HepG2 (cell line): ENCODE measurements around the gene WDR62. TPM values are rescaled to one million over a fixed set of nuclear protein-coding genes. Genes with fewer than 3 reads are reported as not detected.

Experiments used
- ATAC-seq: fragments of 200-7000 bp; cut with Tn5 transposase; 3 replicates; pipeline ENCODE4 v1.9.1; 2020; ENCODE audit warnings: mild to moderate bottlenecking, moderate library complexity
- BruUV-seq: library from RNA; stranded (reverse); fragments of 400-500 nt; replicated peaks from 2 replicates; lab custom pipeline; 2021; lab: Mats Ljungman, UMichigan
- CTCF ChIA-PET: fragments of 300-600 bp; formaldehyde crosslinking; extraction: SDS; loops from one replicate; lab custom pipeline; 2021; ENCODE audit warnings: low total read pairs, inconsistent platforms, low intra/inter-chr PET ratio; lab: Yijun Ruan, JAX
- POLR2A ChIA-PET: fragments of 350-600 bp; sonication (Branson Sonifier 250); formaldehyde crosslinking; loops from one replicate; lab custom pipeline; 2020; ENCODE audit warnings: antibody characterized with exemption, inconsistent platforms; lab: Yijun Ruan, JAX
- DNase-seq: peaks from one replicate; pipeline ENCODE4 v3.0.0-alpha.2; 2015; ENCODE audit warnings: low spot score
- FAIRE-seq: peaks from 3 replicates; lab custom pipeline; 2011; peaks lifted over from hg19 to GRCh38; lab: Jason Lieb, UNC
- H2AFZ ChIP-seq: one replicate; pipeline ENCODE4 v1.6.1; 2011; ENCODE audit warnings: low read length, inconsistent platforms
- H3K27ac ChIP-seq: fragments of 300-600 bp; 3 replicates; pipeline ENCODE4 v1.8.0; 2011; ENCODE audit warnings: mixed run types, mild to moderate bottlenecking, mixed read lengths, low read length, inconsistent platforms; ENCODE audit not compliant: insufficient read depth; ENCODE audit errors: extremely low read length
- H3K27me3 ChIP-seq, 2 experiments: fragments of 200-600 bp in 1 of 2; 2 replicates in 1 of 2; 3 replicates in 1 of 2; pipeline versions ENCODE4 v1.6.0 to v1.8.0; 2011; ENCODE audit warnings: low read length in 2 of 2, mild to moderate bottlenecking in 2 of 2, moderate library complexity in 2 of 2, inconsistent platforms in 1 of 2; ENCODE audit not compliant: insufficient read depth in 2 of 2, control insufficient read depth in 1 of 2
- H3K36me3 ChIP-seq, 2 experiments: fragments of 200-600 bp in 1 of 2; replicated peaks in 1 of 2; 2 replicates in 1 of 2; 3 replicates in 1 of 2; pipeline versions ENCODE4 v1.5.1 to v1.8.0; 2011; ENCODE audit warnings: low read length in 2 of 2, inconsistent platforms in 1 of 2; ENCODE audit not compliant: insufficient read depth in 2 of 2, control insufficient read depth in 1 of 2
- H3K4me1 ChIP-seq: 2 replicates; pipeline ENCODE4 v1.5.1; 2012; ENCODE audit warnings: low read length, inconsistent platforms; ENCODE audit not compliant: insufficient read depth
- H3K4me2 ChIP-seq: 2 replicates; pipeline ENCODE4 v1.6.0; 2011; ENCODE audit warnings: low read depth, low read length, inconsistent platforms
- H3K4me3 ChIP-seq, 3 experiments: fragments of 200-600 bp in 1 of 3; sonication (generic), shearing (Covaris generic) in 1 of 3; replicated peaks in 1 of 3; 2 replicates each; pipeline ENCODE4 v1.5.1; 2011 to 2016; ENCODE audit warnings: low read length in 3 of 3, inconsistent platforms in 2 of 3, low read depth in 2 of 3, mild to moderate bottlenecking in 2 of 3, control low read depth in 1 of 3, mixed read lengths in 1 of 3; ENCODE audit not compliant: insufficient read depth in 1 of 3
- H3K79me2 ChIP-seq: one replicate; pipeline ENCODE4 v1.6.1; 2011; ENCODE audit warnings: low read length, inconsistent platforms; ENCODE audit not compliant: insufficient read depth
- H3K9ac ChIP-seq: 2 replicates; pipeline ENCODE4 v1.6.0; 2011; ENCODE audit warnings: mild to moderate bottlenecking, low read depth, low read length, inconsistent platforms; ENCODE audit not compliant: insufficient read depth
- H3K9me3 ChIP-seq: 2 replicates; pipeline ENCODE4 v1.5.1; 2012; ENCODE audit warnings: mild to moderate bottlenecking, low read length
- H4K20me1 ChIP-seq: 2 replicates; pipeline ENCODE4 v1.6.0; 2011; ENCODE audit warnings: inconsistent platforms, mild to moderate bottlenecking, low read length, moderate library complexity; ENCODE audit not compliant: insufficient read depth
- AGO2 ChIP-seq: fragments of 200-400 bp; formaldehyde crosslinking; optimal IDR thresholded peaks from 2 replicates; pipeline ENCODE3; 2017; ENCODE audit warnings: mild to moderate bottlenecking, low read depth, low read length, moderate library complexity
- HCFC1 ChIP-seq: fragments of 150-350 bp; IDR thresholded peaks from 2 replicates; pipeline ENCODE4 v1.6.1; 2014; ENCODE audit warnings: low read depth, low read length
- SNAPC2 ChIP-seq: sonication (generic); formaldehyde crosslinking; IDR thresholded peaks from 2 replicates; pipeline ENCODE4 v1.8.1; 2022; ENCODE audit warnings: mild to moderate bottlenecking, missing genetic modification reagents
- ZBTB33 ChIP-seq: sonication (generic); formaldehyde crosslinking; IDR thresholded peaks from 2 replicates; pipeline ENCODE4 v1.4.0; 2020; ENCODE audit warnings: missing genetic modification reagents
- WGBS: methylation state at CpG from one replicate; pipeline ENCODE4 v1.1.6; 2017; ENCODE audit warnings: low lambda C conversion rate; 5-methylcytosine and 5-hydroxymethylcytosine counted together
- in situ Hi-C: cut with HindIII; loops from 2 replicates; pipeline ENCODE4 v1.10.0; 2017; ENCODE audit warnings: low pct_unique_long_range_greater_than_20kb; ENCODE audit not compliant: extremely low pct_ligation_motif_present
- intact Hi-C: fragments of 100-400 bp; cut with micrococcal nuclease; formaldehyde crosslinking; loops from one replicate; pipeline ENCODE4 v1.10.0; 2022; ENCODE audit not compliant: unreplicated experiment
- polyA plus RNA-seq, 8 experiments: library from polyadenylated mRNA; depleted of rRNA in 3 of 8; stranded (reverse) in 7 of 8; unstranded in 1 of 8; fragments of >200 nt; fragmentation: Illumina TruSeq in 4 of 8; extraction: Trizol in 4 of 8; gene quantifications; 2 replicates each; pipeline versions ENCODE4 v1.2.1 to v1.2.3, GENCODE V29; 2011 to 2016; ENCODE audit warnings: low read depth in 4 of 8, missing spikeins in 1 of 8, mixed read lengths in 1 of 8; ENCODE audit not compliant: insufficient read depth in 1 of 8
- total RNA-seq, 5 experiments: library from RNA; depleted of rRNA; stranded (reverse); fragments of >200 nt; fragmentation: Illumina TruSeq; extraction: Trizol; gene quantifications; 2 replicates each; pipeline ENCODE4 v1.2.3, GENCODE V29; 2016; ENCODE audit warnings: low read depth in 1 of 5

Gene WDR62
- total and polyA plus RNA-seq, 2 of the 13 experiments (the other 11 are each of a cell fraction or from before 2014, with no cell fraction given) = 5.8 to 12.5 TPM

GRCh38 chr19:36100476-36100875, 45.8 kb downstream of the WDR62 start:
- intact Hi-C loops (no loop called here), in situ Hi-C loops (no loop called here)
- Histone ChIP-seq H3K4me3 (no peak overlapping the region), H3K36me3 (peaks cover 27 to 56% of the 10 kb centered on the region in 2 experiments; a peak in 4 of 5 replicates), H3K27me3 (no peaks in the 10 kb centered on the region), H3K9ac (no peak overlapping the region), H4K20me1 (no peaks in the 10 kb centered on the region), H3K79me2 (no peaks in the 10 kb centered on the region), H3K27ac (no peak overlapping the region), H2AFZ (no peak overlapping the region), H3K9me3 (no peaks in the 10 kb centered on the region), H3K4me2 (no peak overlapping the region), H3K4me1 (no peaks in the 10 kb centered on the region)
- DNase-seq (no peak), ATAC-seq (no peak), FAIRE-seq (no peak)
- TF ChIP-seq SNAPC2 (CRISPR knock-in tag) = no peak
- no peak for TF ChIP-seq ZBTB33
- WGBS = 100% methylated on average over 4 of the region's 5 CpGs
- CTCF ChIA-PET = no interaction called here
- POLR2A ChIA-PET = no interaction called here
- BruUV-seq = no TSS peak

GRCh38 chr19:36101550-36102327, 47.0 kb downstream of the WDR62 start:
- no peak for FAIRE-seq
- no peak overlapping the region for H3K27ac ChIP-seq
- no peaks in the 10 kb centered on the region for H3K9me3 ChIP-seq
- WGBS = 94% methylated on average over 17 of the region's 27 CpGs
- H3K36me3 ChIP-seq = peaks cover 27 to 55% of the 10 kb centered on the region in 2 experiments; a peak in 4 of 5 replicates
- H2AFZ ChIP-seq = no peak overlapping the region
- no peak overlapping the region for H3K4me3 ChIP-seq
- no peaks in the 10 kb centered on the region for H4K20me1 ChIP-seq
- no peaks in the 10 kb centered on the region for H3K27me3 ChIP-seq
- intact Hi-C loops (no loop called here), in situ Hi-C loops (no loop called here)
- no peak for ATAC-seq
- H3K4me1 ChIP-seq = no peaks in the 10 kb centered on the region
- TF ChIP-seq HCFC1 (no peak), AGO2 (peak; percentile 23)
- no TSS peak for BruUV-seq
- CTCF ChIA-PET = no interaction called here
- no peak overlapping the region for H3K9ac ChIP-seq
- POLR2A ChIA-PET = interaction anchor here (2.5 kb wide), 1 partner anchor 13 kb away, joined by 8 read pairs; the partner anchor contains the start of genes POLR2I and TBCB
- H3K4me2 ChIP-seq = no peak overlapping the region
- no peaks in the 10 kb centered on the region for H3K79me2 ChIP-seq
- DNase-seq = no peak
